NOMO-1 (cell line): Measurements from ENCODE around the gene DCD.

ENCODE experiments used
- DNase-seq, 2 experiments: peaks; one replicate each; lab custom pipeline; 2025; ENCODE audit not compliant: unreplicated experiment in 2 of 2; lab: John Stamatoyannopoulos, UW

DCD gene

DNA sequence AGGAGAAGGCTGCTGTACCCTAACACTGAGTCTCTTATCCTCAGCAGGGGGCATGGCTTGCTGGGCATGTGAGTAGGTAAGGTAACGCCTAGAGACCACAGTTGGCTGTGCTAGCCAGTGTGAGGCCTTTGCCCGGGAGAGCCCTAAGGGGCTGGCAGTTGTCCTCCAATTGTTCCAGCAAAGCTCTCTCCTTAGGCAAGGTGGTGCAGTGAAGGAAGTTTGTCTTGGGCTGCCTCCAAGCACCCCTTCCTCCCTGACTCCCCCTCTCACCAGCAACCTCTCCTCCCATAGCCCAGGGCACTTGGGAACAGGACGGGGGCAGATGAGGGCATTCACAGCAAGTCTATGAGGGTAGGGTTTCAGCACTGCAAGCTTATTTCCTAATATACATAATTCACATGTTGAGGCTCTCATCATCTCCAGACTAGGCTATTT is 36.4 kb downstream of the DCD start:
- DNase-seq, result no peak

DNA sequence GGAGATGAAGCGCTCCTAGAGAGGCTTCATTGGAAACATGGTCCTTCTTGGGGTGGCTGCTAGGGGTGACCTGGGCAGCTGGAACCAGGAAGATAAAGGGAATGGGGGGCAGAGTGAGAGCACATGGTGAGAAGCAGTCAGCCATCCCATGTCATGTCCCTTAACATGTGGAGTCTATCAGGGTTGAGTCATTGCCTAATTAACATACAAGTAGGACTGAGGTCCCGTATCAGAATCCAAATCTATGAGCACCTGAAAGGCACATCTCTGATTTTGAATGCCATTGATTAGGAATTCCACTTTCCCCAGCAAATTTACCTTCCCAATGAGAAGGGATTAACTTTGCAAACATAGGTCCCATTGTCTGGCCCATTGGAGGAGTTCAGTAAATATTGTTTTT is 39.4 kb downstream of the DCD start:
- no peak for DNase-seq

GRCh38 chr12:54608156-54608555 is 40.0 kb downstream of the DCD start:
- DNase-seq, result no peak

- no peak for DNase-seq
These were observed 41.6 kb downstream of the DCD start for GRCh38 chr12:54606556-54606955.

GRCh38 chr12:54605138-54605970 is 42.8 kb downstream of the DCD start:
- no peak for DNase-seq

DNA sequence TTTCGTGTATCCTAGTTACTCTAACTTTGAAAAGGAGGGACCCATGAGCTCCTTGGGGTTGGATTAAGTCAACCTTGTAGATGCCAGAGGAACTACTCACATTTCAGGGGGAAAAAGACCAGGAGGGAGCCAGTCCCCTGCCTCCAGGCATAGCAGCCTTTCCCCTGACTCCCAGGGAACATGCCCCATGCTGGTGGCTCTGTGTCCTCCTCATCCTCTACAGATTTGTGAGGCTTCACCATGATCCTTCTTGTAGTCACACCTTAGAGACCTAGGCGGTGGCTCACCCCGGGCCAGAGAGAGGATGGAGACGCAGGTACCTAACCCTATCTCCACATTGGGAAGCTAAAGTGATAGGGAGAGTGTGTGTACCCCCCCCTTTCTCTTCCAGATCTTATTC is 43.7 kb downstream of the DCD start:
- no peak for DNase-seq

- no peak for DNase-seq
These were observed 44.3 kb downstream of the DCD start for GRCh38 chr12:54603872-54604271.

DNA sequence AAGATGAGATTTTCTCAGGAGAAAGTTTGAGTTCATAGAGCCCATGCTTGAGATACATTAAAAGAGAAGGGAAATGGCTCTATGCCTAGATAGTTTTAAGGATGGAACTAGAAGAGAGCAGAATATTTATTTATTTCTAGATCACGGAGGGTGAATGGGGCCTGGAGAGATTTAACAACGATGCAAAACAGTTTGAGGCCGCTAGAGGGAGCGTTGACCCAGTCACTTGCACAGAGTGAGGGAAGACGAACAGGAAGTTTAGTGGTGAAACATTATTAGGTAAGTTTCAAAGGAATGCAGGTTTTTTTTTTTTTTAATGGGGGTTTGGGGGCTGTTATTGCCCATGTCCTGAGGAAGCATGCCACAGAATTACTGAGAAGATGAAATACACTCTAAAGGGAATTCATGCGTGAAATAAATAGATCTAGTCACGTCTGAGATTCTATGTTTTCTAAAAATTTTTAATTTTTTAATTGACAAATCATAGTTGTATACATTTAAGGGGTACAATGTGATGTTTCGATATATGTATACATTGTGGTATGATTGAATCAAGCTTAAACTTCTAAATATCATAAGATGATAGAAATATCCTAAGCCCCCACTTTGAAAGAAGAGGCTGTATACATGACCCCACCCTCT is 44.9 kb downstream of the DCD start:
- peak; percentile 86 to 88 for DNase-seq

- DNase-seq, result no peak
These were observed 45.5 kb downstream of the DCD start for GRCh38 chr12:54602661-54603060.

DNA sequence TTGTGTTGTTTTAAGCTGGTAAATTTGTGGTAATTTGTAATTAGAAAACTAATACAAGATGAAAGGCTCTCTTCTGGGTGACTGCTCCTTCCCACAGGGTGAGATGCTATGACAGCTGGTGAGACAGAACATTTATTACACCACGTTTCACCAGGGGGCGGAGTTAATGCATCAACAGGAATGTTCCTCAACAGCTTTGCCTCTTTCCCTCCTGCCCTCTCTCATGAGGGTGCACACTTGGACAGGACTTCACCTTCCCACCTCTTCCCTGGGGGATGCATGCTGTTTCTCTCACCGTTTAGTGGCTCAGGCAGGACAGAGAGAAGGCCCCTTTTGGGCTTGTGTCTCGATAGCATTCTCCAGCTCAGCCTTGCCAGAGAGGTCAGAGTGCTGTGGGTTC is 46.3 kb downstream of the DCD start:
- DNase-seq, result no peak

DNA sequence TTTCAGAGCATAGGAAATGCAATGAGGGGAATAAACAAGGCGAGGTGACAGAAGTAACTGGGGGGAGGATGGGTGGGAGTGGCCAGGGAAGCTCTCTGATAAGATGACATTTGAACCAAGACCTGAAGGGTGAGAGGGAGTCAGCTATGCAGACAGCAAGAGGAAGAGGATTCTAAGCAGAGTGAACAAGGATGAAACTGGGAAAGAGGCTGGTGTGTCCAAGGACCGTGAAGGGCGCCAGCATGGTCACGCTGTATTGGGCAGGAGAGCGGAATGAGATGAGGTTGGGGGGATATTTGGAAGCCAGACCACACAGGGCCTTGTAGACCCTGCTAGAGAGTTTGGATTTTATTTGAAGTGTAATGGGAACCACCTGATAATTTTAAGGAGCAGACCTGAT is 49.2 kb downstream of the DCD start:
- no peak for DNase-seq

GRCh38 chr12:54596526-54596946 is 51.6 kb downstream of the DCD start:
- DNase-seq, result peak in 1 of 2 experiments; percentile 23

- DNase-seq, result no peak
These were observed 52.7 kb downstream of the DCD start for GRCh38 chr12:54595471-54595870.
